Natural killer cell treated with Interleukin-12 subunit alpha and Interleukin-12 subunit beta and Interleukin-15 and Interleukin-18, amount 100 ng/mL, for 72 hours (primary cell): Measurements from ENCODE around the gene NKX6-2. TPM values are rescaled to one million over a fixed set of nuclear protein-coding genes. Genes with fewer than 3 reads are reported as not detected.

Experiments used
- ATAC-seq, 2 donors: fragments of 150-1000 bp; cut with Tn5 transposase in 1 of 2; sonication (Bioruptor Pico), chemical (Tn5 transposase) in 1 of 2; 2 replicates each; pipeline ENCODE4 v1.10.0; 2021
- DNase-seq: peaks from one replicate; pipeline ENCODE4 v3.0.0; 2022; ENCODE audit warnings: low spot score
- H3K27ac Mint-ChIP-seq, 2 donors: 1 replicate in 1 of 2; 2 replicates in 1 of 2; pipeline ENCODE4 v1.8.0; 2022; ENCODE audit warnings: mixed read lengths in 2 of 2, mild to moderate bottlenecking in 1 of 2, moderate library complexity in 1 of 2
- H3K27me3 Mint-ChIP-seq, 2 donors: 1 replicate in 1 of 2; 2 replicates in 1 of 2; pipeline ENCODE4 v1.8.0; 2022; ENCODE audit warnings: mixed read lengths in 2 of 2
- H3K36me3 Mint-ChIP-seq: one replicate; pipeline ENCODE4 v1.8.0; 2022; ENCODE audit warnings: mixed read lengths
- H3K4me1 Mint-ChIP-seq, 2 donors: 1 replicate in 1 of 2; 2 replicates in 1 of 2; pipeline ENCODE4 v1.8.0; 2022; ENCODE audit warnings: low read depth in 2 of 2, mixed read lengths in 2 of 2, mild to moderate bottlenecking in 1 of 2
- H3K4me3 Mint-ChIP-seq: one replicate; pipeline ENCODE4 v1.8.0; 2022; ENCODE audit warnings: mixed read lengths
- H3K9me3 Mint-ChIP-seq: 2 replicates; pipeline ENCODE4 v1.8.0; 2022; ENCODE audit warnings: mixed read lengths
- total RNA-seq, 2 donors: library from RNA; stranded (reverse); gene quantifications; one replicate each; pipeline ENCODE4 v1.2.3, GENCODE V29; 2022

The NKX6-2 gene
- total RNA-seq, 2 donors from 2014 or later = not detected

- H3K9me3 Mint-ChIP-seq = no peaks in the 10 kb centered on the region
- no peak overlapping the region for H3K4me3 Mint-ChIP-seq
- no peaks in the 10 kb centered on the region for H3K36me3 Mint-ChIP-seq
- H3K4me1 Mint-ChIP-seq = no peaks in the 10 kb centered on the region
- no peak for ATAC-seq
- DNase-seq = no peak
- no peak overlapping the region for H3K27ac Mint-ChIP-seq
- H3K27me3 Mint-ChIP-seq = peaks cover 0 to 5% of the 10 kb centered on the region in 2 donors
These were observed 1.0 kb upstream of the NKX6-2 start for GRCh38 chr10:132786884-132787494.

GRCh38 chr10:132786476-132786883 is 533 bp upstream of the NKX6-2 start:
- Mint-ChIP-seq H3K36me3 (no peaks in the 10 kb centered on the region), H3K27me3 (peaks cover 0 to 5% of the 10 kb centered on the region in 2 donors), H3K27ac (no peak overlapping the region), H3K4me3 (no peak overlapping the region), H3K4me1 (no peaks in the 10 kb centered on the region), H3K9me3 (no peaks in the 10 kb centered on the region)
- DNase-seq (no peak), ATAC-seq (no peak)

GRCh38 chr10:132784866-132785722 is 853 bp downstream of the NKX6-2 start:
- H3K27ac Mint-ChIP-seq = no peak overlapping the region
- no peaks in the 10 kb centered on the region for H3K36me3 Mint-ChIP-seq
- H3K9me3 Mint-ChIP-seq = no peaks in the 10 kb centered on the region
- DNase-seq (no peak), ATAC-seq (no peak)
- H3K4me3 Mint-ChIP-seq = no peak overlapping the region
- H3K27me3 Mint-ChIP-seq = peaks cover 0 to 5% of the 10 kb centered on the region in 2 donors
- no peaks in the 10 kb centered on the region for H3K4me1 Mint-ChIP-seq

GRCh38 chr10:132783940-132784865 is 1.7 kb downstream of the NKX6-2 start:
- DNase-seq (no peak), ATAC-seq (no peak)
- H3K27ac Mint-ChIP-seq = no peak overlapping the region
- no peaks in the 10 kb centered on the region for H3K36me3 Mint-ChIP-seq
- H3K4me1 Mint-ChIP-seq = no peaks in the 10 kb centered on the region
- H3K27me3 Mint-ChIP-seq = peaks cover 0 to 5% of the 10 kb centered on the region in 2 donors
- H3K9me3 Mint-ChIP-seq = no peaks in the 10 kb centered on the region
- peak overlapping the region; percentile 20 for H3K4me3 Mint-ChIP-seq

GRCh38 chr10:132783165-132783939 is 2.6 kb downstream of the NKX6-2 start:
- H3K27ac Mint-ChIP-seq = no peak overlapping the region
- ATAC-seq = no peak
- DNase-seq = no peak

GRCh38 chr10:132781556-132781955 is 4.4 kb downstream of the NKX6-2 start:
- ATAC-seq (no peak), DNase-seq (no peak)
- Mint-ChIP-seq H3K4me1 (no peaks in the 10 kb centered on the region), H3K27ac (no peak overlapping the region), H3K4me3 (no peak overlapping the region), H3K9me3 (no peaks in the 10 kb centered on the region), H3K27me3 (peaks cover 0 to 5% of the 10 kb centered on the region in 2 donors), H3K36me3 (no peaks in the 10 kb centered on the region)

More at GRCh38 chr10:132783165-132783939, 2.6 kb downstream of the NKX6-2 start:
- H3K36me3 Mint-ChIP-seq = no peaks in the 10 kb centered on the region
- peaks cover 0 to 5% of the 10 kb centered on the region in 2 donors for H3K27me3 Mint-ChIP-seq
- H3K4me3 Mint-ChIP-seq = peak overlapping the region; percentile 20
- no peaks in the 10 kb centered on the region for H3K4me1 Mint-ChIP-seq
- H3K9me3 Mint-ChIP-seq = no peaks in the 10 kb centered on the region

GRCh38 chr10:132780356-132780755 is 5.6 kb downstream of the NKX6-2 start:
- no peak overlapping the region for H3K4me3 Mint-ChIP-seq
- DNase-seq = no peak
- no peaks in the 10 kb centered on the region for H3K9me3 Mint-ChIP-seq
- no peak overlapping the region for H3K27ac Mint-ChIP-seq
- H3K4me1 Mint-ChIP-seq = no peaks in the 10 kb centered on the region
- no peaks in the 10 kb centered on the region for H3K36me3 Mint-ChIP-seq
- H3K27me3 Mint-ChIP-seq = peaks cover 0 to 5% of the 10 kb centered on the region in 2 donors
- ATAC-seq = no peak

GRCh38 chr10:132779549-132780294 is 6.2 kb downstream of the NKX6-2 start:
- Mint-ChIP-seq H3K27me3 (peaks cover 0 to 5% of the 10 kb centered on the region in 2 donors), H3K36me3 (no peaks in the 10 kb centered on the region), H3K9me3 (no peaks in the 10 kb centered on the region), H3K4me1 (no peaks in the 10 kb centered on the region), H3K4me3 (no peak overlapping the region), H3K27ac (no peak overlapping the region)
- ATAC-seq (no peak), DNase-seq (no peak)

GRCh38 chr10:132777441-132777840 is 8.5 kb downstream of the NKX6-2 start:
- DNase-seq = no peak
- Mint-ChIP-seq H3K36me3 (no peaks in the 10 kb centered on the region), H3K27ac (no peak overlapping the region), H3K4me1 (peaks cover 0 to 2% of the 10 kb centered on the region in 2 donors), H3K27me3 (no peaks in the 10 kb centered on the region), H3K9me3 (no peaks in the 10 kb centered on the region), H3K4me3 (no peak overlapping the region)
- no peak for ATAC-seq

- Mint-ChIP-seq H3K9me3 (no peaks in the 10 kb centered on the region), H3K36me3 (no peaks in the 10 kb centered on the region), H3K4me3 (no peak overlapping the region), H3K27me3 (no peaks in the 10 kb centered on the region), H3K27ac (no peak overlapping the region), H3K4me1 (peaks cover 0 to 2% of the 10 kb centered on the region in 2 donors)
- DNase-seq (no peak), ATAC-seq (peak; percentile 22 to 24)
These were observed 9.1 kb downstream of the NKX6-2 start for GRCh38 chr10:132776821-132777220.

- no peaks in the 10 kb centered on the region for H3K27me3 Mint-ChIP-seq
- peaks cover 0 to 2% of the 10 kb centered on the region in 2 donors for H3K4me1 Mint-ChIP-seq
- DNase-seq (no peak), ATAC-seq (no peak)
- no peaks in the 10 kb centered on the region for H3K9me3 Mint-ChIP-seq
- no peak overlapping the region for H3K4me3 Mint-ChIP-seq
- no peak overlapping the region for H3K27ac Mint-ChIP-seq
- no peaks in the 10 kb centered on the region for H3K36me3 Mint-ChIP-seq
These were observed 9.8 kb downstream of the NKX6-2 start for GRCh38 chr10:132776186-132776585.
